Occipital lobe (tissue), 2 donors: ENCODE data around the gene NF1. TPM values are rescaled to one million over a fixed set of nuclear protein-coding genes. Genes with fewer than 3 reads are reported as not detected.
"Not testable (repeated sequence)": the region's sequence is repeated elsewhere in the genome, so short reads cannot be mapped to it uniquely, and the experiment has no call there.

Source experiments
- DNase-seq: peaks from one replicate; lab custom pipeline; 2025; lab: John Stamatoyannopoulos, UW
- total RNA-seq: library from RNA; depleted of rRNA; stranded (reverse); fragments of >200 nt; gene quantifications from one replicate; pipeline ENCODE4 v1.2.3, GENCODE V29; 2014

NF1 gene
- total RNA-seq, 1 donor from 2014 or later, result 107 TPM

- DNase-seq, result no peak
Measured at GRCh38 chr17:31251970-31252328, 157.2 kb downstream of the NF1 start.

- no peak for DNase-seq
Measured at GRCh38 chr17:31252741-31253140, 158.0 kb downstream of the NF1 start.

- no peak for DNase-seq
Measured at GRCh38 chr17:31254654-31255053, 159.9 kb downstream of the NF1 start.

GRCh38 chr17:31256936-31257335 lies 162.2 kb downstream of the NF1 start:
- DNase-seq, result no peak

GRCh38 chr17:31260151-31260550 lies 165.4 kb downstream of the NF1 start:
- no peak for DNase-seq

- no peak for DNase-seq
Measured at GRCh38 chr17:31261601-31262000, 166.8 kb downstream of the NF1 start.

GRCh38 chr17:31262923-31263322 lies 168.1 kb downstream of the NF1 start:
- not testable (repeated sequence) for DNase-seq

GRCh38 chr17:31266042-31266441 lies 171.3 kb downstream of the NF1 start:
- DNase-seq, result no peak

GRCh38 chr17:31269036-31269577 lies 174.3 kb downstream of the NF1 start:
- no peak for DNase-seq

GRCh38 chr17:31269578-31269983 lies 174.8 kb downstream of the NF1 start:
- DNase-seq, result no peak

GRCh38 chr17:31272236-31272635 lies 177.5 kb downstream of the NF1 start:
- no peak for DNase-seq

GRCh38 chr17:31272803-31273202 lies 178.0 kb downstream of the NF1 start:
- DNase-seq, result no peak

- no peak for DNase-seq
Measured at GRCh38 chr17:31273516-31273915, 178.7 kb downstream of the NF1 start.

GRCh38 chr17:31274252-31274651 lies 179.5 kb downstream of the NF1 start:
- no peak for DNase-seq

- DNase-seq, result no peak
Measured at GRCh38 chr17:31275116-31275515, 180.3 kb downstream of the NF1 start.

- DNase-seq, result no peak
Measured at GRCh38 chr17:31279401-31279800, 184.6 kb downstream of the NF1 start.

- no peak for DNase-seq
Measured at GRCh38 chr17:31281061-31281460, 186.3 kb downstream of the NF1 start.

- DNase-seq, result no peak
Measured at GRCh38 chr17:31283841-31284240, 189.1 kb downstream of the NF1 start.

GRCh38 chr17:31286587-31286986 lies 191.8 kb downstream of the NF1 start:
- no peak for DNase-seq

GRCh38 chr17:31287932-31288331 lies 193.2 kb downstream of the NF1 start:
- not testable (repeated sequence) for DNase-seq

GRCh38 chr17:31289790-31290189 lies 195.0 kb downstream of the NF1 start:
- no peak for DNase-seq

- no peak for DNase-seq
Measured at GRCh38 chr17:31291820-31292219, 197.0 kb downstream of the NF1 start.

- no peak for DNase-seq
Measured at GRCh38 chr17:31293581-31293980, 198.8 kb downstream of the NF1 start.

- no peak for DNase-seq
Measured at GRCh38 chr17:31294231-31294630, 199.5 kb downstream of the NF1 start.
